Measurements from ENCODE around the gene C1orf35.

DNA sequence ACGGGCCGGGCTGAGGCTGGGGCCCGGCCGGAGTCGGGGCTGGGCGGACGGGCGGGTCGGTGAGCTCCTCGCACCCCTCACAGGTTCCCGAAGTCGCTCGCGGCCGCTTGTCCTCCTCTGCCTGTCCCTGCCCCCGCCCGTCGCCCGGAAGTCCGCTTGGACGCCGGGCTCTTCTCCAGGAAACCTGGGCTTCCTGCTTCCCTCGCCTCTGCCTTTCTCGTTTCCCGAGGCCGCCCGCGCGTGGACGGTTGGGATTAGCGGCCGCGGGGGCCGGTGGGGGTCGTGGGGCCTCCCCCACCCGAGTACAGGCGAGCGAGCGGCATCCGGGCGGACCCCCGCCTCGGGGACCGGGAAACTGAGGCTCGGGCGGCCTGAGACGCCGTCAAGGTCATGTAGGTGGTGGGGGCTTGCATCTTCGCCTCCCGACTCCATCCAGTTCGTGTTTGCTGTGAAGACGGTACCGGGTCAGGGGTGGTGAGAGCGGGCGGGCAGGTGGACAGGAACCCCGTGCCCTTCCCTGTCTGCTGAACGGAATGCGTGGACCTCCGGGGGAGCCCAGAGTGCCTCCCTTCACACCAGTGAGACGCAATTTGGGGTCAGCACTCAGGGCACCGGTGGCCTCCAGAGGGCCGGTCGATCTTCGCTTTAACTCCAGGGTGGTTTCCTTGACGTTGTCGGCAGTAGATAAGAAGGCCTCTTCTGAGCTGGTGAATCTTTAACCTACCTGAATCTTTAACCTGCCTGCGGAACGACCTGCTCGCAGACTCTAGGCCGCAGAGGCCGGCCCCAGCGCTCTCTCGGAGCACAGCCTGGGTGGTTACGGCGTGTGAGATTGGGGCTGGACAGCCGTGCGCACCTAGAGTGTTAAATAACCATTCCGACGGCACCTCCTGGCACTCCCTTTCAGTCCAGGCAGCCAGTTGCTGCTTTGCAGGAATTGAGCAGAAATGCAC is 19.9 kb downstream of the C1orf35 start:
- TF ChIP-seq GATA2 (IDR thresholded peaks at IDR 0.05; ENCODE audit: low read depth, low read length) = no peak
- TF ChIP-seq GATA3 (IDR thresholded peaks at IDR 0.05; ENCODE audit: low read depth, low read length) = no peak

All from SH-SY5Y (cell line).